Natural killer cell (primary cell): ENCODE measurements around the gene AOAH. TPM values are rescaled to one million over a fixed set of nuclear protein-coding genes. Genes with fewer than 3 reads are reported as not detected.
A peak's percentile ranks its signal among the peaks of the same experiment; 100 is the strongest.

Source experiments
- ATAC-seq, 3 donors: fragments of 150-1000 bp in 2 of 3; fragments of 200-7000 bp in 1 of 3; cut with Tn5 transposase; 1 replicate in 1 of 3; 2 replicates in 2 of 3; pipeline ENCODE4 v1.10.0; 2021; ENCODE audit warnings: mild to moderate bottlenecking in 2 of 3, moderate library complexity in 2 of 3
- DNase-seq, 2 donors: peaks; one replicate each; pipeline versions ENCODE4 v3.0.0 to v3.0.0-alpha.2; 2013 to 2021; ENCODE audit warnings: mixed read lengths in 1 of 2
- H3K27ac ChIP-seq: one replicate; pipeline ENCODE4 v1.5.1; 2013; ENCODE audit warnings: mild to moderate bottlenecking, low read length
- H3K27me3 ChIP-seq: one replicate; pipeline ENCODE4 v1.6.1; 2013; ENCODE audit warnings: low read length; ENCODE audit not compliant: control insufficient read depth, insufficient read depth
- H3K36me3 ChIP-seq: one replicate; pipeline ENCODE4 v1.6.1; 2013; ENCODE audit warnings: low read length; ENCODE audit not compliant: control insufficient read depth, insufficient read depth
- H3K4me1 ChIP-seq: one replicate; pipeline ENCODE4 v1.6.1; 2013; ENCODE audit warnings: low read length; ENCODE audit not compliant: control insufficient read depth, insufficient read depth
- H3K4me3 ChIP-seq: one replicate; pipeline ENCODE4 v1.5.1; 2013; ENCODE audit warnings: low read length
- H3K9me3 ChIP-seq: one replicate; pipeline ENCODE4 v1.6.1; 2013; ENCODE audit warnings: low read length; ENCODE audit not compliant: control insufficient read depth, insufficient read depth
- H3K27ac Mint-ChIP-seq, 2 donors: one replicate each; pipeline ENCODE4 v1.8.0; 2022; ENCODE audit warnings: mild to moderate bottlenecking in 2 of 2, mixed read lengths in 2 of 2, moderate library complexity in 1 of 2
- H3K27me3 Mint-ChIP-seq, 2 donors: one replicate each; pipeline ENCODE4 v1.8.0; 2022; ENCODE audit warnings: low read depth in 2 of 2, mixed read lengths in 2 of 2
- H3K36me3 Mint-ChIP-seq: one replicate; pipeline ENCODE4 v1.8.0; 2022; ENCODE audit warnings: mixed read lengths
- H3K4me1 Mint-ChIP-seq, 2 donors: one replicate each; pipeline ENCODE4 v1.8.0; 2022; ENCODE audit warnings: mixed read lengths in 2 of 2
- H3K4me3 Mint-ChIP-seq: one replicate; pipeline ENCODE4 v1.8.0; 2022; ENCODE audit warnings: mild to moderate bottlenecking, moderate library complexity, mixed read lengths
- H3K9me3 Mint-ChIP-seq, 2 donors: one replicate each; pipeline ENCODE4 v1.8.0; 2022; ENCODE audit warnings: mixed read lengths in 2 of 2
- CTCF ChIP-seq: fragments of 200-600 bp; IDR thresholded peaks from one replicate; pipeline ENCODE4 v1.8.0; 2022; ENCODE audit warnings: antibody characterized with exemption
- WGBS: methylation state at CpG from one replicate; pipeline ENCODE4 v1.1.7; 2013; ENCODE audit warnings: missing lambda C conversion rate; ENCODE audit not compliant: insufficient coverage; 5-methylcytosine and 5-hydroxymethylcytosine counted together
- intact Hi-C: fragments of 100-400 bp; cut with micrococcal nuclease; formaldehyde crosslinking; loops from one replicate; pipeline ENCODE4 v1.14.2; 2022
- total RNA-seq, 4 donors: library from RNA; stranded (reverse); fragments of 120-200 nt in 1 of 4; gene quantifications; one replicate each; pipeline versions ENCODE4 v1.2.3 to v1.2.4, GENCODE V29; 2013 to 2022

Gene AOAH
- total RNA-seq, 3 donors from 2014 or later (not counting 1 experiment from before 2014, with no cell fraction given), result 263 to 403 (median 312) TPM

- Histone ChIP-seq H3K27me3 (no peaks in the 10 kb centered on the region), H3K27ac (no peak overlapping the region), H3K4me1 (peaks cover 24% of the 10 kb centered on the region), H3K36me3 (peaks cover 82% of the 10 kb centered on the region), H3K9me3 (no peaks in the 10 kb centered on the region), H3K4me3 (no peak overlapping the region)
- H3K9me3 Mint-ChIP-seq, result peaks cover 0 to 2% of the 10 kb centered on the region in 2 donors
- DNase-seq (no peak), ATAC-seq (no peak)
- intact Hi-C loops, result no loop called here
- peaks cover 83 to 86% of the 10 kb centered on the region in 2 donors for H3K4me1 Mint-ChIP-seq
- H3K27me3 Mint-ChIP-seq, result no peaks in the 10 kb centered on the region
- no peak for TF ChIP-seq CTCF
- WGBS, result 86% methylated on average over 10 of the region's 11 CpGs
- H3K4me3 Mint-ChIP-seq, result no peak overlapping the region
- peaks cover 61% of the 10 kb centered on the region for H3K36me3 Mint-ChIP-seq
- peak overlapping the region; percentile 94 to 99 for H3K27ac Mint-ChIP-seq
Measured at GRCh38 chr7:36653663-36654355, 70.5 kb downstream of the AOAH start.

- Mint-ChIP-seq H3K4me1 (peaks cover 80 to 85% of the 10 kb centered on the region in 2 donors), H3K27me3 (no peaks in the 10 kb centered on the region), H3K4me3 (no peak overlapping the region), H3K36me3 (peaks cover 61% of the 10 kb centered on the region), H3K9me3 (peaks cover 0 to 2% of the 10 kb centered on the region in 2 donors), H3K27ac (peak overlapping the region; percentile 94 to 99)
- TF ChIP-seq CTCF, result no peak
- ATAC-seq, result no peak
- no peaks in the 10 kb centered on the region for H3K27me3 ChIP-seq
- intact Hi-C loops, result no loop called here
- no peak overlapping the region for H3K27ac ChIP-seq
- H3K36me3 ChIP-seq, result peaks cover 82% of the 10 kb centered on the region
- DNase-seq, result no peak
- WGBS, result no CpG with 5 or more reads among the region's 3 CpGs
- no peak overlapping the region for H3K4me3 ChIP-seq
- no peaks in the 10 kb centered on the region for H3K9me3 ChIP-seq
- peaks cover 21% of the 10 kb centered on the region for H3K4me1 ChIP-seq
Measured at GRCh38 chr7:36653008-36653662, 71.2 kb downstream of the AOAH start.

- no peaks in the 10 kb centered on the region for H3K27me3 Mint-ChIP-seq
- peak overlapping the region; percentile 94 to 99 for H3K27ac Mint-ChIP-seq
- Histone ChIP-seq H3K27me3 (no peaks in the 10 kb centered on the region), H3K9me3 (no peaks in the 10 kb centered on the region), H3K4me1 (peaks cover 18% of the 10 kb centered on the region), H3K36me3 (peaks cover 78% of the 10 kb centered on the region), H3K4me3 (no peak overlapping the region), H3K27ac (no peak overlapping the region)
- H3K4me1 Mint-ChIP-seq, result peaks cover 74 to 79% of the 10 kb centered on the region in 2 donors
- DNase-seq (no peak), ATAC-seq (no peak)
- intact Hi-C loops, result no loop called here
- TF ChIP-seq CTCF, result no peak
- H3K4me3 Mint-ChIP-seq, result no peak overlapping the region
- 90% methylated on average over 5 of the region's 5 CpGs for WGBS
- peaks cover 61% of the 10 kb centered on the region for H3K36me3 Mint-ChIP-seq
- H3K9me3 Mint-ChIP-seq, result peaks cover 0 to 2% of the 10 kb centered on the region in 2 donors
Measured at GRCh38 chr7:36652431-36652830, 71.9 kb downstream of the AOAH start.
